Measurements from ENCODE around the gene DNAJC12. TPM values are rescaled to one million over a fixed set of nuclear protein-coding genes. Genes with fewer than 3 reads are reported as not detected.

The DNAJC12 gene
- total and polyA plus RNA-seq, 3 experiments from 2014 or later, result 12.7 to 12.9 TPM; not detected in 1

GRCh38 chr10:67875340-67876238, 37.6 kb upstream of the DNAJC12 start:
- no peak overlapping the region for H3K27ac ChIP-seq (ENCODE audit: low read depth, low read length)
- no peaks in the 10 kb centered on the region for H3K4me1 ChIP-seq (ENCODE audit: insufficient read depth, low read length)
- no peaks in the 10 kb centered on the region for H3K27me3 Mint-ChIP-seq
- no peaks in the 10 kb centered on the region for H3K36me3 ChIP-seq (ENCODE audit: insufficient read depth, low read length)
- no peaks in the 10 kb centered on the region for H3K27me3 ChIP-seq (ENCODE audit: insufficient read depth, low read length, poor library complexity, severe bottlenecking)
- no peaks in the 10 kb centered on the region for H3K9me3 Mint-ChIP-seq
- H3K36me3 Mint-ChIP-seq, result no peaks in the 10 kb centered on the region
- H3K4me1 Mint-ChIP-seq, result no peaks in the 10 kb centered on the region
- H3K4me3 ChIP-seq (ENCODE audit: low read length), result no peak overlapping the region
- ChIA-PET CTCF (no interaction called here), POLR2A (no interaction called here)
- H3K9me3 ChIP-seq (ENCODE audit: low read length), result no peaks in the 10 kb centered on the region
- no peak overlapping the region for H3K4me3 Mint-ChIP-seq
- DNase-seq, result no peak
- peak overlapping the region in 1 of 8 donors; percentile 36 for H3K27ac Mint-ChIP-seq

- no peak overlapping the region for H3K4me3 Mint-ChIP-seq
- no peaks in the 10 kb centered on the region for H3K9me3 ChIP-seq (ENCODE audit: low read length)
- POLR2A ChIA-PET, result no interaction called here
- CTCF ChIA-PET, result interaction anchor here (1.5 kb wide), 1 partner anchor 14 kb away, joined by 3 read pairs; no protein-coding TSS in a partner anchor
- H3K27me3 ChIP-seq (ENCODE audit: insufficient read depth, low read length, poor library complexity, severe bottlenecking), result no peaks in the 10 kb centered on the region
- no peaks in the 10 kb centered on the region for H3K4me1 Mint-ChIP-seq
- no peak overlapping the region for H3K27ac ChIP-seq (ENCODE audit: low read depth, low read length)
- H3K36me3 Mint-ChIP-seq, result no peaks in the 10 kb centered on the region
- no peaks in the 10 kb centered on the region for H3K9me3 Mint-ChIP-seq
- no peak overlapping the region for H3K27ac Mint-ChIP-seq
- no peak overlapping the region for H3K4me3 ChIP-seq (ENCODE audit: low read length)
- DNase-seq, result no peak
- no peaks in the 10 kb centered on the region for H3K36me3 ChIP-seq (ENCODE audit: insufficient read depth, low read length)
- H3K27me3 Mint-ChIP-seq, result no peaks in the 10 kb centered on the region
- H3K4me1 ChIP-seq (ENCODE audit: insufficient read depth, low read length), result no peaks in the 10 kb centered on the region
Measured at GRCh38 chr10:67869996-67870395, 32.0 kb upstream of the DNAJC12 start.

GRCh38 chr10:67868132-67868531, 30.1 kb upstream of the DNAJC12 start:
- H3K27me3 Mint-ChIP-seq, result peaks cover 0 to 2% of the 10 kb centered on the region in 2 donors
- H3K36me3 Mint-ChIP-seq, result no peaks in the 10 kb centered on the region
- POLR2A ChIA-PET, result interaction anchor here (0.7 kb wide), 2 partner anchors 39 to 192 kb away, joined by 4 to 5 read pairs; no protein-coding TSS in a partner anchor

GRCh38 chr10:67864607-67865371, 26.8 kb upstream of the DNAJC12 start:
- H3K36me3 Mint-ChIP-seq, result no peaks in the 10 kb centered on the region
- no peak for DNase-seq
- H3K4me1 Mint-ChIP-seq, result no peaks in the 10 kb centered on the region
- peaks cover 0 to 3% of the 10 kb centered on the region in 2 donors for H3K27me3 Mint-ChIP-seq
- CTCF ChIA-PET, result interaction anchor here (1.0 to 1.5 kb wide), 2 partner anchors 9 to 291 kb away, joined by 3 to 5 read pairs; no protein-coding TSS in a partner anchor
- Histone ChIP-seq H3K4me1 (ENCODE audit: insufficient read depth, low read length) (no peaks in the 10 kb centered on the region), H3K27me3 (ENCODE audit: insufficient read depth, low read length, poor library complexity, severe bottlenecking) (no peaks in the 10 kb centered on the region), H3K4me3 (ENCODE audit: low read length) (no peak overlapping the region), H3K36me3 (ENCODE audit: insufficient read depth, low read length) (no peaks in the 10 kb centered on the region), H3K27ac (ENCODE audit: low read depth, low read length) (no peak overlapping the region), H3K9me3 (ENCODE audit: low read length) (no peaks in the 10 kb centered on the region)
- H3K9me3 Mint-ChIP-seq, result no peaks in the 10 kb centered on the region
- no peak overlapping the region for H3K27ac Mint-ChIP-seq
- POLR2A ChIA-PET, result interaction anchor here (0.6 kb wide), 1 partner anchor 15 kb away, joined by 4 read pairs; no protein-coding TSS in a partner anchor
- no peak overlapping the region for H3K4me3 Mint-ChIP-seq

More at GRCh38 chr10:67868132-67868531, 30.1 kb upstream of the DNAJC12 start:
- CTCF ChIA-PET, result interaction anchor here (0.7 to 2.2 kb wide), 3 partner anchors 12 to 48 kb away, joined by 3 to 7 read pairs (median 4); partner anchors contain the start of gene SIRT1
- H3K4me1 ChIP-seq (ENCODE audit: insufficient read depth, low read length), result no peaks in the 10 kb centered on the region
- H3K9me3 Mint-ChIP-seq, result no peaks in the 10 kb centered on the region
- no peaks in the 10 kb centered on the region for H3K36me3 ChIP-seq (ENCODE audit: insufficient read depth, low read length)
- H3K4me3 ChIP-seq (ENCODE audit: low read length), result no peak overlapping the region
- DNase-seq, result no peak
- H3K9me3 ChIP-seq (ENCODE audit: low read length), result no peaks in the 10 kb centered on the region
- H3K27ac ChIP-seq (ENCODE audit: low read depth, low read length), result no peak overlapping the region
- no peak overlapping the region for H3K4me3 Mint-ChIP-seq
- H3K4me1 Mint-ChIP-seq, result no peaks in the 10 kb centered on the region
- H3K27ac Mint-ChIP-seq, result no peak overlapping the region
- no peaks in the 10 kb centered on the region for H3K27me3 ChIP-seq (ENCODE audit: insufficient read depth, low read length, poor library complexity, severe bottlenecking)

- ChIA-PET POLR2A (interaction anchor here (1.1 kb wide), 1 partner anchor 21 kb away, joined by 3 read pairs; no protein-coding TSS in a partner anchor), CTCF (no interaction called here)
- DNase-seq, result no peak
- H3K9me3 ChIP-seq (ENCODE audit: low read length), result no peaks in the 10 kb centered on the region
- H3K27me3 ChIP-seq (ENCODE audit: insufficient read depth, low read length, poor library complexity, severe bottlenecking), result no peaks in the 10 kb centered on the region
- no peak overlapping the region for H3K27ac ChIP-seq (ENCODE audit: low read depth, low read length)
- H3K27me3 Mint-ChIP-seq, result peaks cover 0 to 6% of the 10 kb centered on the region in 2 donors
- H3K4me3 Mint-ChIP-seq, result no peak overlapping the region
- H3K36me3 Mint-ChIP-seq, result no peaks in the 10 kb centered on the region
- no peak overlapping the region for H3K27ac Mint-ChIP-seq
- no peaks in the 10 kb centered on the region for H3K4me1 ChIP-seq (ENCODE audit: insufficient read depth, low read length)
- H3K36me3 ChIP-seq (ENCODE audit: insufficient read depth, low read length), result no peaks in the 10 kb centered on the region
- H3K9me3 Mint-ChIP-seq, result no peaks in the 10 kb centered on the region
- H3K4me3 ChIP-seq (ENCODE audit: low read length), result no peak overlapping the region
- H3K4me1 Mint-ChIP-seq, result no peaks in the 10 kb centered on the region
Measured at GRCh38 chr10:67863094-67863493, 25.1 kb upstream of the DNAJC12 start.

- POLR2A ChIA-PET, result no interaction called here
- no peaks in the 10 kb centered on the region for H3K36me3 Mint-ChIP-seq
- CTCF ChIA-PET, result interaction anchor here (0.8 to 1.9 kb wide), 2 partner anchors 22 to 295 kb away, joined by 4 to 6 read pairs; partner anchors contain the start of gene SIRT1
Measured at GRCh38 chr10:67861750-67862432, 23.9 kb upstream of the DNAJC12 start.

GRCh38 chr10:67858971-67859370, 21.0 kb upstream of the DNAJC12 start:
- Mint-ChIP-seq H3K27ac (no peak overlapping the region), H3K4me3 (no peak overlapping the region), H3K27me3 (peaks cover 0 to 6% of the 10 kb centered on the region in 2 donors), H3K4me1 (peaks cover 2 to 5% (median 3%) of the 10 kb centered on the region in 3 donors), H3K9me3 (no peaks in the 10 kb centered on the region), H3K36me3 (no peaks in the 10 kb centered on the region)
- Histone ChIP-seq H3K4me3 (ENCODE audit: low read length) (no peak overlapping the region), H3K27me3 (ENCODE audit: insufficient read depth, low read length, poor library complexity, severe bottlenecking) (no peaks in the 10 kb centered on the region), H3K9me3 (ENCODE audit: low read length) (no peaks in the 10 kb centered on the region), H3K27ac (ENCODE audit: low read depth, low read length) (no peak overlapping the region), H3K4me1 (ENCODE audit: insufficient read depth, low read length) (no peaks in the 10 kb centered on the region), H3K36me3 (ENCODE audit: insufficient read depth, low read length) (no peaks in the 10 kb centered on the region)
- DNase-seq, result no peak
- ChIA-PET POLR2A (no interaction called here), CTCF (interaction anchor here (0.6 kb wide), 1 partner anchor 412 kb away, joined by 3 read pairs; no protein-coding TSS in a partner anchor)

More at GRCh38 chr10:67861750-67862432, 23.9 kb upstream of the DNAJC12 start:
- Histone ChIP-seq H3K4me1 (ENCODE audit: insufficient read depth, low read length) (no peaks in the 10 kb centered on the region), H3K36me3 (ENCODE audit: insufficient read depth, low read length) (no peaks in the 10 kb centered on the region), H3K4me3 (ENCODE audit: low read length) (no peak overlapping the region), H3K9me3 (ENCODE audit: low read length) (no peaks in the 10 kb centered on the region), H3K27ac (ENCODE audit: low read depth, low read length) (no peak overlapping the region), H3K27me3 (ENCODE audit: insufficient read depth, low read length, poor library complexity, severe bottlenecking) (no peaks in the 10 kb centered on the region)
- DNase-seq, result no peak
- H3K4me3 Mint-ChIP-seq, result no peak overlapping the region
- H3K27me3 Mint-ChIP-seq, result peaks cover 0 to 6% of the 10 kb centered on the region in 2 donors
- no peaks in the 10 kb centered on the region for H3K9me3 Mint-ChIP-seq
- no peaks in the 10 kb centered on the region for H3K4me1 Mint-ChIP-seq
- H3K27ac Mint-ChIP-seq, result peak overlapping the region in 1 of 8 donors; percentile 73

Measured in CD8-positive, alpha-beta memory T cell (primary cell).